NCI-H2171 (cell line): ENCODE data around the gene TNFSF15.

Source experiments
- DNase-seq: peaks from one replicate; lab custom pipeline; 2025; lab: John Stamatoyannopoulos, UW

Gene TNFSF15

GRCh38 chr9:114805670-114806525, at the start of gene TNFSF15:
TSS of gene TNFSF15 (minus strand) at chr9:114806039. CDS start at chr9:114806012, 27 bp downstream.
- DNase-seq, result peak; percentile 36

- DNase-seq, result no peak
Observed at GRCh38 chr9:114855488-114855887, 49.6 kb upstream of the TNFSF15 start.

- DNase-seq, result no peak
Observed at GRCh38 chr9:114854736-114855355, 49.0 kb upstream of the TNFSF15 start.

GRCh38 chr9:114853071-114853855, 47.4 kb upstream of the TNFSF15 start:
- no peak for DNase-seq

- DNase-seq, result no peak
Observed at GRCh38 chr9:114852050-114852594, 46.3 kb upstream of the TNFSF15 start.

- DNase-seq, result no peak
Observed at GRCh38 chr9:114851306-114851705, 45.5 kb upstream of the TNFSF15 start.

GRCh38 chr9:114850871-114851270, 45.0 kb upstream of the TNFSF15 start:
- DNase-seq, result no peak

- DNase-seq, result no peak
Observed at GRCh38 chr9:114849450-114849849, 43.6 kb upstream of the TNFSF15 start.

- no peak for DNase-seq
Observed at GRCh38 chr9:114847492-114848417, 41.9 kb upstream of the TNFSF15 start.

- no peak for DNase-seq
Observed at GRCh38 chr9:114845373-114845772, 39.5 kb upstream of the TNFSF15 start.

- no peak for DNase-seq
Observed at GRCh38 chr9:114844766-114845165, 38.9 kb upstream of the TNFSF15 start.

GRCh38 chr9:114837923-114838322, 32.1 kb upstream of the TNFSF15 start:
- no peak for DNase-seq

GRCh38 chr9:114836769-114837168, 30.9 kb upstream of the TNFSF15 start:
- DNase-seq, result no peak

GRCh38 chr9:114834386-114834785, 28.5 kb upstream of the TNFSF15 start:
- no peak for DNase-seq

GRCh38 chr9:114830546-114830945, 24.7 kb upstream of the TNFSF15 start:
- DNase-seq, result no peak

- DNase-seq, result no peak
Observed at GRCh38 chr9:114829574-114830440, 24.0 kb upstream of the TNFSF15 start.

- DNase-seq, result no peak
Observed at GRCh38 chr9:114828303-114828650, 22.4 kb upstream of the TNFSF15 start.

- DNase-seq, result no peak
Observed at GRCh38 chr9:114827641-114828302, 21.9 kb upstream of the TNFSF15 start.

GRCh38 chr9:114826431-114826830, 20.6 kb upstream of the TNFSF15 start:
- DNase-seq, result no peak
